K562 (cell line): Measurements from ENCODE around the gene LIN9. TPM values are rescaled to one million over a fixed set of nuclear protein-coding genes. Genes with fewer than 3 reads are reported as not detected.
A peak's percentile ranks its signal among the peaks of the same experiment; 100 is the strongest.

Experiments
- ATAC-seq: fragments of 200-7000 bp; cut with Tn5 transposase; 3 replicates; pipeline ENCODE4 v1.9.1; 2020; ENCODE audit warnings: moderate library complexity
- BruUV-seq: library from RNA; stranded (reverse); fragments of 400-500 nt; replicated peaks from 2 replicates; lab custom pipeline; 2021; lab: Mats Ljungman, UMichigan
- CTCF ChIA-PET: fragments of 300-600 bp; formaldehyde crosslinking; extraction: SDS; loops from one replicate; lab custom pipeline; 2021; ENCODE audit warnings: low intra/inter-chr PET ratio; lab: Yijun Ruan, JAX
- POLR2A ChIA-PET: fragments of 300-600, 350-650 bp; sonication (Branson Sonifier 250); formaldehyde crosslinking; extraction: SDS; loops from one replicate; lab custom pipeline; 2021; ENCODE audit warnings: antibody characterized with exemption, inconsistent platforms; lab: Yijun Ruan, JAX
- DNase-seq, 4 experiments: peaks; one replicate each; pipeline versions ENCODE4 v3.0.0 to v3.0.0-alpha.2; 2011 to 2018; ENCODE audit warnings: low spot score in 3 of 4, mixed read lengths in 3 of 4; ENCODE audit errors: extremely low read depth in 1 of 4
- FAIRE-seq: peaks from 2 replicates; lab custom pipeline; 2011; peaks lifted over from hg19 to GRCh38; lab: Jason Lieb, UNC
- H2AFZ ChIP-seq: 2 replicates; pipeline ENCODE4 v1.6.0; 2011; ENCODE audit warnings: low read depth, low read length, control low read depth, inconsistent platforms
- H3K27ac ChIP-seq: fragments of 200-600 bp; 3 replicates; pipeline ENCODE4 v1.8.0; 2011; ENCODE audit warnings: low read depth, mild to moderate bottlenecking, control low read depth, inconsistent platforms, low read length, moderate library complexity, mixed read lengths; ENCODE audit errors: extremely low read depth
- H3K27me3 ChIP-seq, 2 experiments: fragments of 300-600 bp in 1 of 2; 2 replicates in 1 of 2; 3 replicates in 1 of 2; pipeline versions ENCODE4 v1.6.0 to v1.8.0; 2011; ENCODE audit warnings: inconsistent platforms in 2 of 2, low read length in 2 of 2, mild to moderate bottlenecking in 1 of 2, mixed read lengths in 1 of 2, moderate library complexity in 1 of 2; ENCODE audit not compliant: control insufficient read depth in 2 of 2, insufficient read depth in 2 of 2
- H3K36me3 ChIP-seq: fragments of 300-600 bp; 3 replicates; pipeline ENCODE4 v1.8.0; 2011; ENCODE audit warnings: mild to moderate bottlenecking, low read length, inconsistent platforms; ENCODE audit not compliant: control insufficient read depth, insufficient read depth
- H3K4me1 ChIP-seq, 2 experiments: fragments of 200-600 bp in 1 of 2; replicated peaks in 1 of 2; 2 replicates in 1 of 2; 3 replicates in 1 of 2; pipeline versions ENCODE4 v1.5.1 to v1.8.0; 2011; ENCODE audit warnings: inconsistent platforms in 2 of 2, low read length in 2 of 2, mild to moderate bottlenecking in 1 of 2, mixed read lengths in 1 of 2, moderate library complexity in 1 of 2; ENCODE audit not compliant: control insufficient read depth in 2 of 2, insufficient read depth in 2 of 2
- H3K4me2 ChIP-seq: 2 replicates; pipeline ENCODE4 v1.6.1; 2011; ENCODE audit warnings: low read length, control low read depth, inconsistent platforms, mixed read lengths; ENCODE audit not compliant: insufficient read depth
- H3K4me3 ChIP-seq: fragments of 200-600 bp; sonication (generic), shearing (Covaris generic); 2 replicates; pipeline ENCODE4 v1.5.1; 2016; ENCODE audit warnings: control low read depth, inconsistent platforms
- H3K79me2 ChIP-seq: fragments of 200-600 bp; 3 replicates; pipeline ENCODE4 v1.8.0; 2011; ENCODE audit warnings: low read length, inconsistent platforms; ENCODE audit not compliant: control insufficient read depth, insufficient read depth
- H3K9ac ChIP-seq, 2 experiments: 2 replicates each; pipeline versions ENCODE4 v1.6.0 to v1.6.1; 2011; ENCODE audit warnings: low read depth in 2 of 2, low read length in 2 of 2, control low read depth in 1 of 2, inconsistent platforms in 1 of 2, mild to moderate bottlenecking in 1 of 2, mixed read lengths in 1 of 2; ENCODE audit not compliant: insufficient read depth in 1 of 2
- H3K9me1 ChIP-seq: one replicate; pipeline ENCODE4 v1.6.0; 2011; ENCODE audit warnings: inconsistent platforms, mild to moderate bottlenecking, low read length, moderate library complexity; ENCODE audit not compliant: control insufficient read depth, insufficient read depth
- H3K9me3 ChIP-seq: replicated peaks from 2 replicates; pipeline ENCODE4 v1.5.1; 2011; ENCODE audit warnings: low read depth, low read length, inconsistent platforms; ENCODE audit not compliant: control insufficient read depth, insufficient read depth
- H4K20me1 ChIP-seq: replicated peaks from 2 replicates; pipeline ENCODE4 v1.6.1; 2011; ENCODE audit warnings: low read length, inconsistent platforms, mixed read lengths; ENCODE audit not compliant: control insufficient read depth, insufficient read depth
- KHSRP ChIP-seq: fragments of 450-650 bp; IDR thresholded peaks from 2 replicates; pipeline ENCODE4 v1.6.1; 2017
- RBM22 ChIP-seq: fragments of 200-400 bp; formaldehyde crosslinking; IDR thresholded peaks from 2 replicates; pipeline ENCODE4 v1.6.1; 2018; ENCODE audit warnings: low read length, low read depth; ENCODE audit not compliant: poor library complexity, severe bottlenecking
- TCF3 ChIP-seq: sonication (generic); formaldehyde crosslinking; IDR thresholded peaks from 2 replicates; pipeline ENCODE4 v1.4.0; 2020; ENCODE audit warnings: mild to moderate bottlenecking, missing genetic modification reagents
- ZNF175 ChIP-seq: fragments of 200-800 bp; sonication (Bioruptor generic); IDR thresholded peaks from 2 replicates; pipeline ENCODE4 v1.6.1; 2016; ENCODE audit warnings: low read depth, mild to moderate bottlenecking, missing genetic modification characterization, missing compliant biosample characterization
- WGBS: fragments of 100-300 bp; shearing (Covaris generic); methylation state at CpG from one replicate; pipeline ENCODE4 v1.1.6; 2016; ENCODE audit warnings: low coverage, mixed read lengths; ENCODE audit not compliant: insufficient coverage; ENCODE audit errors: missing lambda C conversion rate; 5-methylcytosine and 5-hydroxymethylcytosine counted together
- in situ Hi-C: fragments of 300-500 bp; cut with MboI; formaldehyde crosslinking; loops from 4 replicates; pipeline ENCODE4 v1.15.0; 2018; ENCODE audit warnings: inconsistent platforms, mixed read lengths
- intact Hi-C: fragments of 100-400 bp; cut with micrococcal nuclease; formaldehyde crosslinking; loops from 2 replicates; pipeline ENCODE4 v1.14.2; 2022
- polyA plus RNA-seq, 8 experiments: library from polyadenylated mRNA; depleted of rRNA in 4 of 8; stranded (reverse) in 5 of 8; unstranded in 3 of 8; fragments of >200 nt; fragmentation: Nextera tagmentation in 2 of 8; fragmentation: Illumina TruSeq in 1 of 8; extraction: Ambion mirVana in 2 of 8; extraction: Trizol in 1 of 8; gene quantifications; 2 replicates each; pipeline versions ENCODE4 v1.2.1 to v1.2.3, GENCODE V29; 2011 to 2014; ENCODE audit warnings: inconsistent platforms in 1 of 8, missing spikeins in 1 of 8
- total RNA-seq, 7 experiments: library from RNA; depleted of rRNA in 6 of 7; stranded (reverse); fragments of >200 nt in 6 of 7; fragmentation: Illumina TruSeq in 2 of 7; extraction: Trizol in 2 of 7; gene quantifications; 2 replicates each; pipeline versions ENCODE4 v1.2.1 to v1.2.3, GENCODE V29; 2011 to 2021; ENCODE audit warnings: low replicate concordance in 1 of 7
- TF ChIP-seq, protein P1 (sequence below): IDR thresholded peaks from 3 replicates; pipeline ENCODE4 v1.6.1; 2011; ENCODE audit warnings: borderline replicate concordance, mild to moderate bottlenecking, moderate library complexity; ENCODE audit not compliant: insufficient read length; ENCODE audit errors: extremely low read depth

LIN9 gene
- total and polyA plus RNA-seq, 9 of the 15 experiments (the other 6 are each of a cell fraction or from before 2014, with no cell fraction given), result 18.8 to 33.0 (median 25.5) TPM

DNA sequence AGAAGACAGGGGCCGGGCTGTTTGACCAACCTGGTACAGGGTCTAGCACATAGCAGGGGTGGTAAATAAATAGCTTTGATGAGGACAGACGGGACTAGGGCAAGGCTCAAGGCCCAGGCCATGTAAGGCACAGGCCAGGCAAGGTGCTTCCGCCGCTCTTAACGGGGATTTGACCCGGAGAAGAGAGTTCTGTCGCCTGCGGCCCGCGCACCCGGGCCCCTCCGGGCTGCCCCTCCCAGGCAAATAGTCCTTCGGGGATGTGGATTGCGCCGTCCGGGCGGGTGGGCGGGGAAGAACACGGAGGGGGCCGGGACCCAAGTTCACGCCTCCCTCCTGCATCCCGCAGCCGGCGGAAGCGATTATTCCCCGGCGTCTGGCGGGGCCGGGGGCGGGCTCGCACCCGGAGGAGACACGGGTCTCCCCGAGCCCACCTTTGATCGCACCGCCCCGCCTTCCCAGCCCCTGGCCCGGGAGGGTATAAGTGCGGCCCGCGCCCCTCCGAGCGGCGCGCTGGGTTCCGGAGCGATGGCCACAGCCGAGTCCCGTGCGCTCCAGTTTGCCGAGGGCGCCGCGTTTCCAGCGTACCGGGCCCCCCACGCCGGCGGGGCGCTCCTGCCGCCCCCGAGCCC lies 85.7 kb downstream of the LIN9 start, which contains the start of gene MIXL1:
Gene MIXL1, plus strand, starts transcription at position 508 of the 629 bp plus-strand sequence. Its CDS starts 18 bp downstream, at position 526.
- Histone ChIP-seq H3K9ac (peak within 1 kb of the TSS in 1 of 2 experiments; percentile 90; a peak in 2 of 4 replicates), H3K4me2 (peak within 1 kb of the TSS; percentile 74), H3K79me2 (no peaks in the 10 kb centered on the region), H3K9me3 (no peaks in the 10 kb centered on the region), H3K27ac (no peak within 1 kb of the TSS), H3K27me3 (0 out of 5 replicates have a peak, but pooled peaks cover 0 to 4% of the 10 kb centered on the region in 2 experiments), H3K36me3 (no peaks in the 10 kb centered on the region), H2AFZ (peak within 1 kb of the TSS; percentile 49; the same call in 1 of the 2 replicates), H3K4me1 (peaks cover 4 to 12% of the 10 kb centered on the region in 2 experiments; a peak in 4 of 5 replicates), H3K4me3 (peak within 1 kb of the TSS; percentile 37), H3K9me1 (no peaks in the 10 kb centered on the region), H4K20me1 (0 out of 2 replicates have a peak, but pooled peaks cover 4% of the 10 kb centered on the region)
- in situ Hi-C loops (no loop called here), intact Hi-C loops (no loop called here)
- CTCF ChIA-PET, result no interaction called here
- 38% methylated on average over 22 of the region's 62 CpGs for WGBS
- no TSS peak for BruUV-seq
- FAIRE-seq, result no peak
- TF ChIP-seq RBM22 (peak; percentile 19), ZNF175 (CRISPR knock-in tag) (no peak), TCF3 (CRISPR knock-in tag) (no peak), KHSRP (no peak)
- TF ChIP-seq, protein P1, sequence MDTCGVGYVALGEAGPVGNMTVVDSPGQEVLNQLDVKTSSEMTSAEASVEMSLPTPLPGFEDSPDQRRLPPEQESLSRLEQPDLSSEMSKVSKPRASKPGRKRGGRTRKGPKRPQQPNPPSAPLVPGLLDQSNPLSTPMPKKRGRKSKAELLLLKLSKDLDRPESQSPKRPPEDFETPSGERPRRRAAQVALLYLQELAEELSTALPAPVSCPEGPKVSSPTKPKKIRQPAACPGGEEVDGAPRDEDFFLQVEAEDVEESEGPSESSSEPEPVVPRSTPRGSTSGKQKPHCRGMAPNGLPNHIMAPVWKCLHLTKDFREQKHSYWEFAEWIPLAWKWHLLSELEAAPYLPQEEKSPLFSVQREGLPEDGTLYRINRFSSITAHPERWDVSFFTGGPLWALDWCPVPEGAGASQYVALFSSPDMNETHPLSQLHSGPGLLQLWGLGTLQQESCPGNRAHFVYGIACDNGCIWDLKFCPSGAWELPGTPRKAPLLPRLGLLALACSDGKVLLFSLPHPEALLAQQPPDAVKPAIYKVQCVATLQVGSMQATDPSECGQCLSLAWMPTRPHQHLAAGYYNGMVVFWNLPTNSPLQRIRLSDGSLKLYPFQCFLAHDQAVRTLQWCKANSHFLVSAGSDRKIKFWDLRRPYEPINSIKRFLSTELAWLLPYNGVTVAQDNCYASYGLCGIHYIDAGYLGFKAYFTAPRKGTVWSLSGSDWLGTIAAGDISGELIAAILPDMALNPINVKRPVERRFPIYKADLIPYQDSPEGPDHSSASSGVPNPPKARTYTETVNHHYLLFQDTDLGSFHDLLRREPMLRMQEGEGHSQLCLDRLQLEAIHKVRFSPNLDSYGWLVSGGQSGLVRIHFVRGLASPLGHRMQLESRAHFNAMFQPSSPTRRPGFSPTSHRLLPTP, result no peak
- POLR2A ChIA-PET, result interaction anchor here (0.6 to 1.5 kb wide), 5 partner anchors 9 to 255 kb away, joined by 3 to 5 read pairs (median 4); no protein-coding TSS in a partner anchor
- peak; percentile 8; the same call in 1 of the 3 replicates for ATAC-seq
- no peak for DNase-seq
